ENCODE measurements around the gene PTPN11.
A peak's percentile ranks its signal among the peaks of the same experiment; 100 is the strongest.
"Not testable (repeated sequence)": the region's sequence is repeated elsewhere in the genome, so short reads cannot be mapped to it uniquely, and the experiment has no call there.

PTPN11 gene

DNA sequence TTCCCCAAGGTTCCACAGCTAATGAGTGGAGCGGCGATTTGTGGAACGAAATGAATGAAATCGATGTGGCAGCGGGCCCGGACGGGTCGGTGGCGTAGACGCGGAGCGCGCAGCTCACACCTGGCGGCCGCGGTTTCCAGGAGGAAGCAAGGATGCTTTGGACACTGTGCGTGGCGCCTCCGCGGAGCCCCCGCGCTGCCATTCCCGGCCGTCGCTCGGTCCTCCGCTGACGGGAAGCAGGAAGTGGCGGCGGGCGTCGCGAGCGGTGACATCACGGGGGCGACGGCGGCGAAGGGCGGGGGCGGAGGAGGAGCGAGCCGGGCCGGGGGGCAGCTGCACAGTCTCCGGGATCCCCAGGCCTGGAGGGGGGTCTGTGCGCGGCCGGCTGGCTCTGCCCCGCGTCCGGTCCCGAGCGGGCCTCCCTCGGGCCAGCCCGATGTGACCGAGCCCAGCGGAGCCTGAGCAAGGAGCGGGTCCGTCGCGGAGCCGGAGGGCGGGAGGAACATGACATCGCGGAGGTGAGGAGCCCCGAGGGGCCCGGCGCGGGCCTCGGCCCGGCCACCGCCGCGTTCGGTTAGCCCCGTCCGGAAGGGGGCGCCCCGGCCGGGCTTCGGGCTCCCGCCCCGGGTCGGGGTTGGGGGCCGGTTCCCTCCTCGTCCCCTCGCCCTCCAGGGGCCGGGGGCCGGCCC lies at the start of gene PTPN11:
TSS of gene PTPN11 (plus strand) at position 340 of the 689 bp plus-strand sequence. CDS start at position 505, 165 bp downstream.
- peak; percentile 79 to 81 for DNase-seq (ENCODE audit: low read depth in 2 of 2, low spot score in 1 of 2)

DNA sequence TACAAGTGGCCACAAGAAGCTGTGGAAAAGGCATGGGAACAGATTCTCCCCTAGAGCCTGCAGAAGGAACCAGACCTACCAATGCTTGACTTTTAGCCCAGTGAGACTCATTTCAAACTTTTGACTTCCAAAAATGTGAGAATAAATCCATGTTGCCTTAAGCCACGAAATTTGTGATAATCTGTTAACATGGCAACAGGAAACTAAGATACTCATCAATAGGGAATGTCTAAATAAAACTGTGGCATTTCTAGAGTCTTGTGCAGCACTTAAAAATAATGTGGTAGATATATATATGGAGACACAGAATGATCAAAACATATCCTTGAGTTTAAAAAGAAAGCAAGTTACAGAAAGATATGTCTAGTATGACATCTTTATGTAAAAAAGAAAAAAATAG lies 48.5 kb upstream of the PTPN11 start:
- no peak for DNase-seq (ENCODE audit: low read depth in 2 of 2, low spot score in 1 of 2)

DNA sequence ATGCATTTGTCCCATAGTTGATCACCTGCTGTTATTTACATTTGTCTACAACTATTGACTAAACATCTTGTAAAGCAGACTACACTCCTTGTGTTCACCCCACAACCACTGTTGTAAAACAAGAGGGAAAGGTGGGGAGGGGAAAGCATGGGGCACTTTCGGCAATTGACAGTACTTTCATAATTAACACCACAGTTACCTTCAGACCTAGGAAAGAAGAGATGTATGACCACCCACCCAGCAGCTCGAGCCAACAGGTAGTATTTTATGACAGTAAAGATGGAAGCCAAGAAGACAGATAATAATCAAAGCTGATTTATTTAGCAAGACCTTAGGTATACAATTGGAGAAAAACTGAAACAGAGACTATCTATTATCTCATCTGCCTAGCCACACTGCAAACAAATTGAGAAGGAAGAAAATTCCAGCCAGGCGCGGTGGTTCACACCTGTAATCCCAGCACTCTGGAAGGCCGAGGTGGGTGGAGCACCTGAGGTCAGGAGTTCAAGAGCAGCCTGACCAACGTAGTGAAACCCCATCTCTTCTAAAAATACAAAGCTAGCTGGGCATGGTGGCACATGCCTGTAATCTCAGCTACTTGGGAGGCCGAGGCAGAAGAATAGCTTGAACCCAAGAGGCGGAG lies 47.8 kb upstream of the PTPN11 start:
- DNase-seq (ENCODE audit: low read depth in 2 of 2, low spot score in 1 of 2) = no peak

DNA sequence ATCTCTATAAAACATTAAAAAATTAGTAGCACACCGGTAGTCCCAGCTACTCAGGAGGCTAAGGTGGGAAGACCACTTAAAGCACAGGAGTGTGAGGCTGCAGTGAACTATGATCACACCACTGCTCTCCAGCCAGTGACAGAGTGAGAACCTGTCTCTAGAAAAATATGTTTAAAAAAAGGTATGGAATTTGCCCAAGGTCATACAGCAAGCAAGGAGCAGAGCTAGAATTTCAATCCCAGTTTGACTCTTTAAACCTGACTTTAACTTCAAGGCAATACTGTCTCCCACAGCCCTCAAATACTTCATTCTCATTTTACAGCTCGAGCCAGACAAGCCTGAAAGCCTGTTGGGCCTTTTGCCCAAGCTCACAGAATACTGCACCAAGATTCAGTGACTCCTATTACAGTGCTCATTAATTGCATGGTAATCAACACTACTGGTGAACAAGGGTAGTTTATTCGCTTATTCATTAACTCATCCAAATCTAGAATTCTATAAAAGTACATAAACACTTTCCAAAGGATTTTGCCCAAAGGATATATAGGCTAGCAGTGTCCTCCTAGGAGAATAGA lies 44.5 kb upstream of the PTPN11 start:
- DNase-seq (ENCODE audit: low read depth in 2 of 2, low spot score in 1 of 2) = no peak

DNA sequence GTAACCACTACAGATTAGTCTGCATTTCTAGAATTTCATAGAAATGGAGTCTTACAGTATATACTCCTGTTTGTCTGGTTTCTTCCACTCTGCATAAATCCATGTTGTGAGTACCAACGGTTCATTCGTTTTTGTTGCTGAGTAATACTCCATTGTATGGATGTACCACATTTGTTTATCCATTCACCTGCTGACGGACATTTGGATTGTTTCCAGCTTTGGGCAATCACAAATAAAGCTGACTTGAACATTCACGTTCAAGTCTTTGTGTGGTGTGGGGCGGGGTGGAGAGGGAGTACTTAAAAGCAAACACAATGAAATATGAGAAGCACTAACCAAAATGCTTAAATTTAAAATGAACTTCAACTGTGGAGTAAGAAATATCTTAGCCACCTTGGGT lies 43.6 kb upstream of the PTPN11 start:
- DNase-seq (ENCODE audit: low read depth in 2 of 2, low spot score in 1 of 2) = no peak

DNA sequence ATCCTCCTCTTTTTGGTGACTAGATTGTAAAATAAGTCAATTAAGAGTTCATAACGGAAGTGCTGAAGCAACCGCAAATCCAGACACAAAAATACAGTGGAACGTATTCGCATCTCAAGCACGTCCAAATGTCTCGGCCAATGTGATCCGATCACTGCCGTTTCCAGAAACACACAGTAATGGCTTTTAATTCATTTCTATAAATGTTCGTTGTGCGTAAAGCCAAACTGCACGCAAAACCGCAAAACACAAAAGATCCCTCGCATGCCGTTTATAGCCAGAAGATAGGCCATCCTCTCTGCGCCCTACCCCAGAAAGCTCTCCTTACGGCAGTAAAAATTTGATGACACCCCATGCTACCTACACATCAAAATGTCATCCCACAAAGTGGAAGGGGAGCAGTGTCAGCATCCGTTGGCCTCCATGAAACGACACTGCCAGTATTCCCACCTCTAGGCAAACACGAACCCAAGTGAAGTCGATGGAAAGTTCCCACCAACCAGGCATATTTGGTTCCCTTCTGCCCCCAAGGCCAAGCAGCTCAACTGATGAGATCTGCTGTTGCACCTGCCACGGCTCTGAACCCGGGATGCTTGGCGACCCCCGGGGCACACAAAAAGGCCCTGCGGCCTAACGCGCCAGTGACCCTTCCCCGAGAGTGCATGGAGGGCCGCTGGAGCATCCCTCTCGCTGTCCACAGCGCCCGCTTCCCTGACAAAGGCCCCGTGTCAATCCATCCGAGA lies 37.9 kb upstream of the PTPN11 start:
- no peak for DNase-seq (ENCODE audit: low read depth in 2 of 2, low spot score in 1 of 2)

DNA sequence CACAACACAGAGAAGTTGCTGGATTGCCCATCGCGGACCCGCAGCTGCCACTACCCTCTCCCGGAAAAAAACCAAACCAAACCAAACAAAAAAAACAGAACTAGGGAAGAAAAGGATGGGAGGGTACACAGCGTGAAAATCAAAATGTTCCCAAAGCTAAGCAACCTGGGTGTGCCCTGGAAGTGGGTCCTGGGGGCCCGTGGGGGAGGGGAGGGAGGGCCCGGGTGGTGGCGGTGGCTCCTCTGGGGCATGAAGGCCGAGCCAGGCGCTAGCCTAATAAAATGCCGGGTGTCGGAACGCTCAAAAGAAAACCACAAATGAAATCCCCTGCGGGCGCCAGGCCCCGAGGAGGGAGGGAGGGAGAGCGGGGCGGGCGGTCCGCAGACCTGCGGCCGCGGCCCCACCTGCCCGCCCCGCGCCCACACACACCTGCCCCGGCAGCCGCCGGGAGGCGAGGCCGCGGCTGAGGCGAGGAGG lies 37.3 kb upstream of the PTPN11 start:
- DNase-seq (ENCODE audit: low read depth in 2 of 2, low spot score in 1 of 2) = peak in 1 of 2 donors; percentile 12

DNA sequence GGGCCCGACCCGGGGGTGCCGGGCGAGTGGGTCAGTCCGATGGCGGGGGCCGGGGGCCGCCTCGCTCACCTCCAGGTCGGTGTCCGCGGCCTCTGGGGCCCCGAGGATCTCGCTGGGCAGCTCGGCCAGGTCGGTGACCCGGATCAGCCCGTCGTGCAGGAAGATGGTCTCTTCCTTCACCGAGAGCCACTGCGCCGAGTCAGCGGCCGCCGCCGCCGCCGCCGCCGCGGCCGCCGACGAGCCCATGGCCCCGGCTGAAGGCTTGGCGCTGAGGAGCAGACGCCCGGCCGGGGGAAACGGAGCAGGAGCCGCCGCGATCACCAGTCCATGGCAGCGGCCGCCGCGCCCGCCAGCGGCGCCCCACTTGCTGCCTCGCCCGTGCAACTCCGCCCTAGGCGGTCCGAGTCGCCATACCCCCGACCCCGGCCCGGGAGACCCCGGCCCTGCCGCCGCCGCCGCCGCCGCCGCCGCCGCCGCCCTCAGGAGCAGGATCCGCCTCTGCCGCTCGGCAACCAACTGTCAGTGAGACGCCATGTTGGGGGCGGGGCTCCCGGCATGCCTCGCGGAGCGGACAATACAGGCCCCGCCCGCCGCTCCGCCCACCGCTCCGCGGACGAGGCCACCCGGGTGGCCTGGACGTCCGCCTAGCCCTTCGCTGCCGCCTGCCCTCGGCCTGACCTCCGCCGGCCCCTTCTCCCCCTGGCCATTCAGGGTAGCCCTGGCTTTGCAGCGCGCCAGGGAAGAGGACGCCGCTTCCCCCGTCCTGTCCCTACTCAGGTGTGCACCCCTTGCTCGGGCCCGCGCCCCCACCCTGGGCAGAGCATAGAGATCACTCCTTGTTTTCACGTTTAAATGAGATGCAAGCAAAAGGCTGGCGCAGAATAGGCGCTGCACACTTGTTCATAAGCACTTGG lies 36.6 kb upstream of the PTPN11 start, which contains the start of gene HECTD4:
TSS of gene HECTD4 (minus strand) at position 549 of the 914 bp plus-strand sequence. CDS start at position 246, 303 bp downstream.
- DNase-seq (ENCODE audit: low read depth in 2 of 2, low spot score in 1 of 2) = peak; percentile 83 to 87

DNA sequence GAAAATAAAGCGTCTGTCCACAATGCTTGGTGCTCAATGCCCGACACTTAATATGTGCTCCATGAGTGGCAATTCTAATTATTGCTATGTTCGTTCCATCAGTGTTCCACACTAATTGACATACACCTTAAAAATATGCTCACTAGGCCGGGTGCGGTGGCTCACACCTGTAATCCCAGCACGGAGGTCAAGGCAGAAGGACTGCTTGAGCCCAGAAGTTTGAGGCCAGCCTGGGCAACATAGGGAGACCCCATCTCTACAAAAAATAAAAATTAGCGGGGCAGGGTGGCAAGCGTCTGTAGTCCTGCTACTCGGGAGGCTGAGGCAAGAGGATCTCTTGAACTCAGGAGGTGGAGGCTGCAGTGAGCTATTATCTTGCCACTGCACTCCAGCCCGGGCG lies 35.9 kb upstream of the PTPN11 start:
- no peak for DNase-seq (ENCODE audit: low read depth in 2 of 2, low spot score in 1 of 2)

DNA sequence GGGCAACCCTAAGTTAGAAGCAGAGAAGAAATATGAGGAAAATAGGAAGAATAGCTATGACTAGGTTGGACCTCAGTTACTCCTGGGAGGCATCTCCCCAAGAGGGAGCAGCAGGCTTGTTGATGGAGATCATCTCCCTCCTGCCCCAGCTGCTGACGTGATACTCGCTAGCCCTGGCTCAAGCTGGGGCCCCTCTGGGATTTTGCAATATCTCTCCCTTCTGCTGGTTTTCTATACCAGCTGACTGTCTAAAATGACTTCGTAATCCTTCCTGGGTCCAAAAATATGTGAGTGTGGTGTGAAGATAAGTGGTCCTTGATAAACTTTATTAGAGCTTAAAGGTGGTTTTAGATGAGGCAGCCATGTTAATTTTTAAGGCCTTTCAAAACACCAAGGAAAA lies 32.0 kb upstream of the PTPN11 start:
- no peak for DNase-seq (ENCODE audit: low read depth in 2 of 2, low spot score in 1 of 2)

DNA sequence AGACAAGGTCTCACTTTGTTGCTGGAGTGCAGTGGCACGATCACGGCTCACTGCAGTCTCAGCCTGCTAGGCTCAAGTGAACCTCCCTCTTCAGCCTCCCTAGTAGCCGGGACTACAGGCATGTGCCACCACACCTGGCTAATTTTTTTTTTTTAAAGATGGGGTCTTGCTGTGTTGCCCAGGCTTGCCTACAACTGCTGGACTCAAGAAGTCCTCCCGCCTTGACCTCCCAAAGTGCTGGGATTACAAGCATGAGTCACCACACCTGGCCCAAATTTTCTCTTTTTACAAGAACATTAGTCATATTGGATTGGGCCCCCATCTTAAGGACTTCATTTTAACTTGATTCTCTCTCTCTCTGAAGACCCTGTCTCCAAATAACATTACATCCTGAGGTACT lies 29.5 kb upstream of the PTPN11 start:
- DNase-seq (ENCODE audit: low read depth in 2 of 2, low spot score in 1 of 2) = no peak

DNA sequence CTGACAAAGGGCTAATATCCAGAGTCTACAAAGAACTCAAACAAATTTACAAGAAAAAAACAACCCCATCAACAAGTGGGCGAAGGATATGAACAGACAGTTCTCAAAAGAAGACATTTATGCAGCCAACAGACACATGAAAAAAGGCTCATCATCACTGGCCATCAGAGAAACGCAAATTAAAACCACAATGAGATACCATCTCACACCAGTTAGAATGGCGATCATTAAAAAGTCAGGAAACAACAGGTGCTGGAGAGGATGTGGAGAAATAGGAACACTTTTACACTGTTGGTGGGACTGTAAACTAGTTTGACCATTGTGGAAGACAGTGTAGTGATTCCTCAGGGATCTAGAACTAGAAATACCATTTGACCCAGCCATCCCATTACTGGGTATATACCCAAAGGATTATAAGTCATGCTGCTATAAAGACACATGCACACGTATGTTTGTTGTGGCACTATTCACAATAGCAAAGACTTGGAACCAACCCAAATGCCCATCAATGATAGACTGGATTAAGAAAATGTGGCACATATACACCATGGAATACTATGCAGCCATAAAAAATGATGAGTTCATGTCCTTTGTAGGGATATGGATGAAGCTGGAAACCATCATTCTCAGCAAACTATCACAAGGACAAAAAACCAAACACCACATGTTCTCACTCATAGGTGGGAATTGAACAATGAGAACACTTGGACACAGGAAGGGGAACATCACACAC lies 28.7 kb upstream of the PTPN11 start:
- DNase-seq (ENCODE audit: low read depth in 2 of 2, low spot score in 1 of 2) = not testable (repeated sequence)

DNA sequence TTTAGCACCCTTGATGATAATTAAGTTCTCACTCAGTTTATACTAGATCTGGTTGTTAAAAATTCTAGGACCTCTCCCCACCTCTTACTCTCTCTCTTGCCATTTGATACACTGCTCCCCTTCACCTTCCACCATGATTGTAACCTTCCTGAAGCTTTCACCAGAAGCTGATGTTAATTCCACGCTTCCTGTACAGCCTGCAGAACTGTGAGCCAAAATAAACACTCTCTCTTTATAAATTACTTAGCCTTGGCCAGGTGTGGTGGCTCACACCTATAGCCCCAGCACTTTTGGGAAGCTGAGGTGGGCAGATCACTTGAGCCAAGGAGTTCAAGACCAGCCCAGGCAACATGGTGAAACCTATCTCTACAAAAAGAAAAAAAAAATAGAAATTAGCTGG lies 25.4 kb upstream of the PTPN11 start:
- no peak for DNase-seq (ENCODE audit: low read depth in 2 of 2, low spot score in 1 of 2)

DNA sequence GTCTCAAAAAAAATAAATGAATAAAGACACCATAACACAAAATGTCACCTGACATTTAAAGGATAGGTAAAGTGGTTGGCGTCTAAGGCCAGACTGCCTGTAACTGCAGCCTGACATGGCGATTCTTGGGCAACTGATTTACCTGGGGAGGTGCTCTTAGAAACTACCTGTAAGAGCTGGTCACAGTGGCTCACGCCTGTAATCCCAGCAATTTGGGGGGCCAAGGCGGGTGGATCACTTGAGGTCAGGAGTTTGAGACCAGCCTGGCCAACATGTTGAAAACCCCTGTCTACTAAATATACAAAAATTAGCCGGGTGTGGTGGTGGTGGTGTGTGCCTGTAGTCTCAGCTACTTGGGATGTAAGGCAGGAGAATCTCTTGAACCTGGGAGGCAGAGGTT lies 17.7 kb upstream of the PTPN11 start:
- no peak for DNase-seq (ENCODE audit: low read depth in 2 of 2, low spot score in 1 of 2)

DNA sequence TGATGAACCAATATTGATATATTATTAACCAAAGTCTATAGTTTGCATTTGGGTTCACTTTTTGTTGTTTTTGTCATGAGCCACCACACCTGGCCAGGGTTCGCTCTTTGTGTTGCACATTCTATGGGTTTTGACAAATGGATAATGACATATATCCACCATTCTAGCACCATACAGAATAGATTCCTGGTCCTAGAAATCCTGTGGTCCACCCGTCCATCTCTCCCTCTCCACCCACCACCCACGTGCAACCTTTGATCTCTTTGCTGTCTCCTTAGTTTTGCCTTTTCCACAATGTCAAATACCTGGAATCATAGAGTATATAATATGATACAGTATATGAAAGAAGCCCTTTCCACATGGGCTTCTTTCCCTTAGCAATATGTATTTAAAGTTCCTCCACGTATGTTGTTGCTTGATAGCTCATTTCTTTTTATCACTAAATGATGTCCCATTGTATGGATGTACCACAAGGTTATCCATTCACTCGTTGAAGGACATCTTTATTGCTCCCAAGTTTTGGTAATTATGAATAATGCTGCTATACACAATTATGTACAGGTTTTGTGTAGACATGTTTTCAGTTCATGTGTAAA lies 16.7 kb upstream of the PTPN11 start:
- no peak for DNase-seq (ENCODE audit: low read depth in 2 of 2, low spot score in 1 of 2)

DNA sequence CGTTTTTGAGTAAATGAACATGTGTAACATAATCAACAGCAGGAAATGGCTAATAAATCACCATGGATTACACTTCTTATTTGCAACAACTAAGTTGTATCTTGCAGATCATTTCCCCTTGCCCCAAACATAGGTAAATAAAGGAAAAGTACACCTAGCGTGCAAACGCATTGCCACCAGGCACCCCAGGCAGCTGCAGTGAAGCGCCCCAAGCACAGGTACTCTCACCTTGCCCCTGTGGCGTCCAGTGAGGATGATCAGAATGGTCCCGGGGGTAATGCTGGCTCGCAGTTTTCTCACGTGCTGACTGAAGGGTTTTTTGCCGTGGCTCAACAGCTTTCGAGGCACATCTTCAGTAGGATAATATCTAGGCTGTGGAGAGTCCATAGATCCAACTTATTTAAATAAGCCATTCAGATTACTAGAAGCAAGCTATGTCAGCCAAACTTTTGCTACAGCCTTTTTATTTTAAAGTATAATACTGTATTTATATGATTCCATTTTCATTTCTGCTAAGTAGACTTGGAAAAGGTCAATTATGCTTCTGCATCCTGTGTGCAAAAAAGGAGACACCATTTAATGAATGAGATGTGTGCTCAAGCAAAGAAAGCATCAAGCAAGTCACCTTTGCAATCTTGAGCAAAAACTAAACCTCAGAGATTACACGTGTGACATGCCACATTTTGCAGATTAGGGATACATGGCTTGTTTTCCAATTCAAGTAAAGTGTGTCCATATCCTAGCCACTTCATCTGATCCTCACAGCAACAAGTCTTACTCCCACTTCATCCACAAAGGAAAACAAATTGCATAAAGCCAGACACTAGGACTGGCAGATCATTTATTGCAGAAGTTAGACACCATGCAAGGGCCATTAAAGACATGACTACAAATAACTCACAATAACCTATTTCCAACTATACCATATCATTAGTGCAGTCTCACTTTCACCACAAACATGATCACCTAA lies 11.9 kb upstream of the PTPN11 start:
- DNase-seq (ENCODE audit: low read depth in 2 of 2, low spot score in 1 of 2) = no peak

DNA sequence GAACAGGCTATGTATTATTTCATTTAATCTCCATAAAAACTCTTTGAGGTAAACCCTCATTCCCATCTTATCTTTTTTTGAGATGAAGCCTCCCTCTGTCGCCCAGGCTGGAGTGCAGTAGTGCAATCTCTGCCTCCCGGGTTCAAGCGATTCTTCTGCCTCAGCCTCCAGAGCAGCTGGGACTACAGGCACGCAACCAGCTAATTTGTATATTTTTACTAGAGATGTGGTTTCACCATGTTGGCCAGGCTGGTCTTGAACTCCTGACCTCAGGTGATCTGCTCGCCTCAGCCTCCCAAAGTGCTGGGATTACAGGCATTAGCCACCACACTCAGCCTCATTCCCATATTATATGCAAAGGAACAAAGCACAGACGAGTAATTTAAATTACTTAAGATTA lies 11.1 kb upstream of the PTPN11 start:
- DNase-seq (ENCODE audit: low read depth in 2 of 2, low spot score in 1 of 2) = not testable (repeated sequence)

DNA sequence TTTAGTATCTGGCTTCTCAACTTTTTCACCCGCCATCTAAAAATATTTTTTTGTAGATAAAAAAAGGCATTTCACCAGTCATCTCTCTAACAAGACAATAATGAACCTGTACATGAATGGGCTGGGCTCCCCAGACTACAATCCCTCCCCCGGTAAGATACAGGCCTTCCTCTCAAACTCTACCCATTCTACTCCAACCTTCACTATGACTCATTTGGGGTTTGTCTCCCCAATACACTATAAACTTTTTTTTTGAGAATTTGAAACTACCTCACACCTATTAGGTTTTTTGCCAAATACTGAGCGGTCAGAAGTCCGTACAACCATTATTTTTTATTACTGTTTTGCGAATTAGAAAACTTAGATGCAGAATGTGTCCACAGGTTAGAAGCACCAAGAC lies 10.1 kb upstream of the PTPN11 start:
- DNase-seq (ENCODE audit: low read depth in 2 of 2, low spot score in 1 of 2) = no peak
